ENCODE data around the gene CHRDL2. TPM values are rescaled to one million over a fixed set of nuclear protein-coding genes. Genes with fewer than 3 reads are reported as not detected.

The CHRDL2 gene
- total and polyA plus RNA-seq, 2 donors (not counting 3 experiments of a cell fraction or from before 2014, with no cell fraction given), result not detected

- intact Hi-C loops (cut with micrococcal nuclease), result no loop called here
- H3K4me2 ChIP-seq (ENCODE audit: insufficient read depth, low read length), result no peak overlapping the region
- no peaks in the 10 kb centered on the region for H3K9me3 ChIP-seq (replicated peaks; ENCODE audit: control insufficient read depth, insufficient read depth, low read length)
- no peak overlapping the region for H3K27ac ChIP-seq (ENCODE audit: insufficient read depth, low read depth, low read length)
- BruUV-seq (replicated peaks), result no TSS peak
- POLR2A ChIA-PET, result no interaction called here
- FAIRE-seq (no peak), DNase-seq (ENCODE audit: low read depth, low spot score) (no peak)
- H2AFZ ChIP-seq (ENCODE audit: low read depth, low read length), result no peak overlapping the region
- no peaks in the 10 kb centered on the region for H3K9me1 ChIP-seq (replicated peaks; ENCODE audit: control insufficient read depth, extremely low read depth, insufficient read depth, low read length)
- H4K20me1 ChIP-seq (replicated peaks; ENCODE audit: control insufficient read depth, extremely low read depth, insufficient read depth, low read length), result no peaks in the 10 kb centered on the region
- TF ChIP-seq FOS (IDR thresholded peaks at IDR 0.05; ENCODE audit: borderline replicate concordance, insufficient read depth, low read length) (no peak), POLR2A (IDR thresholded peaks at IDR 0.05; ENCODE audit: low read depth, low read length) (no peak), JUN (IDR thresholded peaks at IDR 0.05; ENCODE audit: borderline replicate concordance, insufficient read depth, insufficient read length, low read depth) (no peak), GATA2 (IDR thresholded peaks at IDR 0.05; ENCODE audit: insufficient read depth, insufficient read length, low read depth, low read length) (no peak), CTCF (IDR thresholded peaks at IDR 0.05; ENCODE audit: extremely low read depth in 1 of 2, insufficient read depth in 1 of 2, low read depth in 1 of 2, low read length in 2 of 2) (no peak), POLR2AphosphoS5 (IDR thresholded peaks at IDR 0.05; ENCODE audit: insufficient read depth, low read depth, low read length) (no peak), MYC (IDR thresholded peaks at IDR 0.05; ENCODE audit: low read depth, low read length) (no peak), EZH2 (IDR thresholded peaks at IDR 0.05; ENCODE audit: borderline replicate concordance, low read depth, low read length, severe bottlenecking) (no peak)
- TF ChIP-seq, protein P1, sequence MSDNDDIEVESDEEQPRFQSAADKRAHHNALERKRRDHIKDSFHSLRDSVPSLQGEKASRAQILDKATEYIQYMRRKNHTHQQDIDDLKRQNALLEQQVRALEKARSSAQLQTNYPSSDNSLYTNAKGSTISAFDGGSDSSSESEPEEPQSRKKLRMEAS (IDR thresholded peaks at IDR 0.05; ENCODE audit: insufficient read depth, insufficient read length), result no peak
- dilution Hi-C loops (cut with MboI; ENCODE audit: extremely low pct_ligation_motif_present, low sequenced_read_pairs), result no loop called here
- H3K4me1 ChIP-seq (ENCODE audit: control insufficient read depth, extremely low read depth, insufficient read depth, low read length), result no peaks in the 10 kb centered on the region
- H3K27me3 ChIP-seq (ENCODE audit: control insufficient read depth in 2 of 2, insufficient read depth in 2 of 2, low read length in 2 of 2), result no peaks in the 10 kb centered on the region
- no peak overlapping the region for H3K4me3 ChIP-seq (replicated peaks in 1 of 3; ENCODE audit: insufficient read depth in 1 of 3, low read depth in 1 of 3, low read length in 3 of 3)
- H3K9ac ChIP-seq (replicated peaks; ENCODE audit: extremely low read depth, insufficient read depth, low read length), result no peak overlapping the region
- H3K79me2 ChIP-seq (ENCODE audit: control insufficient read depth, insufficient read depth, low read length), result no peaks in the 10 kb centered on the region
- CTCF ChIA-PET, result interaction anchor here (0.6 to 0.9 kb wide), 2 partner anchors 18 to 33 kb away, joined by 3 to 4 read pairs; no protein-coding TSS in a partner anchor
- H3K36me3 ChIP-seq (ENCODE audit: control insufficient read depth in 2 of 2, extremely low read depth in 1 of 2, insufficient read depth in 2 of 2, low read length in 2 of 2), result no peaks in the 10 kb centered on the region
These were observed 61.7 kb downstream of the CHRDL2 start for GRCh38 chr11:74669211-74670160.
